HUES64 (cell line): ENCODE data around the gene PRKAR1A.
"Not testable (repeated sequence)": the region's sequence is repeated elsewhere in the genome, so short reads cannot be mapped to it uniquely, and the experiment has no call there.

ENCODE experiments used
- H3K27ac ChIP-seq: 2 replicates; pipeline ENCODE4 v1.7.0; 2013; ENCODE audit warnings: low read depth, low read length, inconsistent platforms
- H3K27me3 ChIP-seq: 2 replicates; pipeline ENCODE4 v1.6.1; 2013; ENCODE audit warnings: mild to moderate bottlenecking, low read length; ENCODE audit not compliant: insufficient read depth
- H3K36me3 ChIP-seq: 2 replicates; pipeline ENCODE4 v1.6.1; 2013; ENCODE audit warnings: mild to moderate bottlenecking, low read length; ENCODE audit not compliant: insufficient read depth
- H3K4me1 ChIP-seq: 2 replicates; pipeline ENCODE4 v1.6.1; 2013; ENCODE audit warnings: mild to moderate bottlenecking, low read length, moderate library complexity; ENCODE audit not compliant: insufficient read depth
- H3K4me3 ChIP-seq: 2 replicates; pipeline ENCODE4 v1.5.1; 2013; ENCODE audit warnings: mild to moderate bottlenecking, low read length, moderate library complexity
- H3K9ac ChIP-seq: 2 replicates; pipeline ENCODE4 v1.6.1; 2013; ENCODE audit warnings: mild to moderate bottlenecking, low read depth, low read length
- H3K9me3 ChIP-seq: 2 replicates; pipeline ENCODE4 v1.6.1; 2013; ENCODE audit warnings: low read depth, low read length; ENCODE audit not compliant: insufficient read depth
- WGBS: fragments of 150-250, 120-280 bp; methylation state at CpG from one replicate; pipeline ENCODE4 v1.1.7; 2013; ENCODE audit warnings: missing lambda C conversion rate; 5-methylcytosine and 5-hydroxymethylcytosine counted together

The PRKAR1A gene

DNA sequence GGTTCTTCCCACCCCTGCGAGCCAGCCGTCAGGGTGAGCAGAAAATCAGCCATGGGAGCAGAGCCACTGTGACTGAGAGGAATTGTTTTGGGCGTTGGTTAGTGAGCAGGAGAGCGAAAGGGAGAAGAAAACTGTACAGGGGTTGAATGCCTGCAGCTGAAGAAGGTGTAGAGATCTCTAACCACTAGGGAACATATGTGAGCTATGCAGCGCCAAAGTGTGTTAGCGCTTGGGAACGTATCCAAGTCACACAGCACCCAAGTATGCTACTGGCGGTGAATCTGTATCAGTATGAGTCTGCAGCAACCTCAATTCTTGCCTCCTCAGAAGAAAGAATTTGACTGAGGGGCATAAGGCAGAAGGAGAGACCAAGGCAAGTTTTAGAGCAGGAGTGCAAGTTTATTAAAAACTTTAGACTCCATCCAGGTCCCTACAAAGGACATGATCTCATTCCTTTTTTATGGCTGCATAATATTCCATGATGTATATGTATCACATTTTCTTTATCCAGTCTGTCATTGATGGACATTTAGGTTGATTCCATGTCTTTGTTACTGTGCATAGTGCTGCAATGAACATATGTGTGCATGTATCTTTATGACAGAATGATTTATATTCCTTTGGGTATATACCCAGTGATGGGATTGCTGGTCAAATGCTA lies 19.7 kb upstream of the PRKAR1A start:
- 93% methylated on average over 8 of the region's 8 CpGs for WGBS
- H3K4me3 ChIP-seq, H3K4me1 ChIP-seq, H3K27me3 ChIP-seq, H3K36me3 ChIP-seq, H3K9ac ChIP-seq, H3K27ac ChIP-seq, H3K9me3 ChIP-seq: not testable (repeated sequence)

DNA sequence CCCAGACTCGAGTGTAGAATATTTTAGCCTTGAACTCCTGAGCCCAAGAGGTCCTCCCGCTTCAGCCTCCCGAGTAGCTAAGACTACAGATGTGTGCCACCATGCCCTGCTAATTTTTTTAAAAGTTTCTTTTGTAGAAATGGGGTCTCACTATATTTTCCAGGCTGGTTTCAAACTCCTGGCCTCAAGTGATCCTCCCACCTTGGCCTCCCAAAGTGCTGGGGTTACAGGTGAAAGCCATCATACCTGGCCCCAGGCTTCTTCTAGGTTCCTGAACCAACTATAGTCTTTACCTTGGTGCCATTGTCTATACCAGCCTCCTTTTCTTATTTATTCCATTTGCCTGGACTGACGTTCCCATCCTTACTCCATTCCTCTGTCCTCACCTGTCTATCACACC lies 17.1 kb upstream of the PRKAR1A start:
- Histone ChIP-seq H3K4me3 (no peak overlapping the region), H3K4me1 (no peaks in the 10 kb centered on the region), H3K9me3 (no peaks in the 10 kb centered on the region), H3K27me3 (no peaks in the 10 kb centered on the region), H3K9ac (no peak overlapping the region), H3K27ac (no peak overlapping the region), H3K36me3 (no peaks in the 10 kb centered on the region)
- 93% methylated on average over 4 of the region's 4 CpGs for WGBS

- no peaks in the 10 kb centered on the region for H3K9me3 ChIP-seq
- H3K4me1 ChIP-seq, result no peaks in the 10 kb centered on the region
- H3K27ac ChIP-seq, result no peak overlapping the region
- no peaks in the 10 kb centered on the region for H3K36me3 ChIP-seq
- no peak overlapping the region for H3K9ac ChIP-seq
- H3K4me3 ChIP-seq, result no peak overlapping the region
- WGBS, result 57% methylated on average over 3 of the region's 3 CpGs
- no peaks in the 10 kb centered on the region for H3K27me3 ChIP-seq
These were observed 14.3 kb upstream of the PRKAR1A start for GRCh38 chr17:68497885-68498319.

DNA sequence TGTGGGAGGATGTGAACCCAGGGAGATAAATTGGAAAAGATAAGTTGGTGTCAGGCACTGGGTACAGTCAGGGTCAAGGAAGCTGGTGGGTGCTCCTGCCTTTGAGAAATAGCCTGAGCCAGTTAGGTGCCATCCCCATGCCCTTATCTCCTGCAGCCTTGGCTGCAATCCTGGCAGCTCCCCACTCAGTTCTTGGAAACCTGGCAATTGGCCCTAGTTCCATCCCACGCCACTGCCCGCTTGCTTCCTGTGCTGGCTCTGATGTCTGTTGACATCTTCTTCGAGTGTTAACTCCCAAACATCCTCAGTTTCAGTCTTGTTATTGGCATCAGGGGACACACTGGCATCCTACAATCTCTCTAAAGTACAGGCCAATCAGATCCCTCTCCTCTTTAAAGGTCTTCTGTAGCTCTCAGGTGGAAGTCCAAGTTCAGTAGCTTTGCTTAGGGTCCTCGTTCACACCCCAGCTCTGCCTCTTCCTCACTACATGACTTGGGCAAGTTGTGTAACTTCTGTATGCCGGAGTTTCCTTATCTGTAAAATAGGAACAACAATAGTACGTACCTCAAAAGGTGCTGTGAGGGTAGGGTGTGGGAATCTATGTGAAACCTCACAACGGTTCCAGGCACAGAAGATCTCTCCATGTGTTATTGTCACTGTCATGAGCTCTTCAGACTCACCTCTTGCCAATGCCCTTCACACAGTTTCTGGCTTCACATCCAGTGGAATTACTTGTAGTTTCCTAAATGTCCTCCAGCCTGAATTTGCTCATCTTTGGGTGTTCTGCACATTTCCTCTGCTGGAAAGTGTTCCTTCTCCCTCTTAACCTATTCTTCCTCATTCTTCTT lies 13.5 kb upstream of the PRKAR1A start:
- Histone ChIP-seq H3K9ac (no peak overlapping the region), H3K27ac (no peak overlapping the region), H3K4me1 (no peaks in the 10 kb centered on the region), H3K9me3 (no peaks in the 10 kb centered on the region), H3K36me3 (no peaks in the 10 kb centered on the region), H3K27me3 (no peaks in the 10 kb centered on the region), H3K4me3 (no peak overlapping the region)
- WGBS, result 95% methylated on average over 7 of the region's 7 CpGs

DNA sequence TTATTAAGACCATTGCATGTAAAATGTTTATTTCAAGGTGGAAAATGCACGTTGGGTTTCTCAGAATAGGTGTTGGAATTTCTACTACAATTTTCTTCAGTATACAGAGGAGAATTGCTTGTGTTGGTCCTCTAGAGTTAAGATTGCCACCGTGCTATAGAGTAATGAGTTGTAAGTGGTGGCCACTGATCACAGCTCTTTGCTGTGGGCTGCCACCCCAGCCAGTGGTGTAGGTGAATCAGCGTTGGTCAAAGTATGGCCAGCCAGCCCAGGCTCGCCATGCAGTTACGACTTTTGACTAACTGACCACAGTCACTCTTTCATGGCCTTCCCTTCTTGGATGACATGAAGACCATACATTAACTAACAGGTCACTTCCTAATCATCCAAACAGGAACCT lies 12.6 kb upstream of the PRKAR1A start:
- Histone ChIP-seq H3K4me1 (no peaks in the 10 kb centered on the region), H3K27me3 (no peaks in the 10 kb centered on the region), H3K27ac (no peak overlapping the region), H3K9me3 (no peaks in the 10 kb centered on the region), H3K4me3 (no peak overlapping the region), H3K36me3 (no peaks in the 10 kb centered on the region), H3K9ac (no peak overlapping the region)
- 91% methylated on average over 5 of the region's 5 CpGs for WGBS

DNA sequence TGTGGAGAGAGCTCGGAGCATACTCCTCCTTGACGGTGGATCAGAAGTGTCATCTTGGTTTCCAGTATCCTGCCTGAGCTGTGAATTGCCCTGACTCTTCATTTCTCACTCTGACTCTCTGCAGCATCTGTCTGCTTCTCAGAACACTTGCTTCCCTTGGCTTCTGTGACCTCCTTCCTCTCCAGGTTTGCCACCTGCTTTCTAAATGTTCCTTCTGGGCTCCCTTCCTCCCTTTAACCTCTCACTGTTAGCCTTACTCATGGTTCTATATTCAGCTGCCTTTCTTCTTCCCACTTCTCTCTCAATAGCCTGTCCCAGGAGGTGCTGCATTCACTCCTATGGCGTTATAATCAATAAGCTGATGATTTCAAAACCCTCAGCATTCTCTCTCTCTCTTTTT lies 11.2 kb upstream of the PRKAR1A start:
- Histone ChIP-seq H3K9ac (no peak overlapping the region), H3K4me1 (no peaks in the 10 kb centered on the region), H3K4me3 (no peak overlapping the region), H3K36me3 (no peaks in the 10 kb centered on the region), H3K9me3 (no peaks in the 10 kb centered on the region), H3K27me3 (no peaks in the 10 kb centered on the region), H3K27ac (no peak overlapping the region)
- 93% methylated on average over 3 of the region's 3 CpGs for WGBS

GRCh38 chr17:68505951-68506350 lies 6.3 kb upstream of the PRKAR1A start:
- Histone ChIP-seq H3K4me1 (peaks cover 2% of the 10 kb centered on the region), H3K9me3 (no peaks in the 10 kb centered on the region), H3K36me3 (no peaks in the 10 kb centered on the region), H3K27me3 (no peaks in the 10 kb centered on the region), H3K4me3 (no peak overlapping the region), H3K9ac (no peak overlapping the region), H3K27ac (no peak overlapping the region)
- 86% methylated on average over 1 of the region's 1 CpG for WGBS

GRCh38 chr17:68507576-68507975 lies 4.7 kb upstream of the PRKAR1A start:
- Histone ChIP-seq H3K27me3 (no peaks in the 10 kb centered on the region), H3K4me1 (peaks cover 6% of the 10 kb centered on the region), H3K27ac (no peak overlapping the region), H3K9ac (no peak overlapping the region), H3K9me3 (no peaks in the 10 kb centered on the region), H3K4me3 (no peak overlapping the region), H3K36me3 (no peaks in the 10 kb centered on the region)
- WGBS, result 84% methylated on average over 3 of the region's 3 CpGs

DNA sequence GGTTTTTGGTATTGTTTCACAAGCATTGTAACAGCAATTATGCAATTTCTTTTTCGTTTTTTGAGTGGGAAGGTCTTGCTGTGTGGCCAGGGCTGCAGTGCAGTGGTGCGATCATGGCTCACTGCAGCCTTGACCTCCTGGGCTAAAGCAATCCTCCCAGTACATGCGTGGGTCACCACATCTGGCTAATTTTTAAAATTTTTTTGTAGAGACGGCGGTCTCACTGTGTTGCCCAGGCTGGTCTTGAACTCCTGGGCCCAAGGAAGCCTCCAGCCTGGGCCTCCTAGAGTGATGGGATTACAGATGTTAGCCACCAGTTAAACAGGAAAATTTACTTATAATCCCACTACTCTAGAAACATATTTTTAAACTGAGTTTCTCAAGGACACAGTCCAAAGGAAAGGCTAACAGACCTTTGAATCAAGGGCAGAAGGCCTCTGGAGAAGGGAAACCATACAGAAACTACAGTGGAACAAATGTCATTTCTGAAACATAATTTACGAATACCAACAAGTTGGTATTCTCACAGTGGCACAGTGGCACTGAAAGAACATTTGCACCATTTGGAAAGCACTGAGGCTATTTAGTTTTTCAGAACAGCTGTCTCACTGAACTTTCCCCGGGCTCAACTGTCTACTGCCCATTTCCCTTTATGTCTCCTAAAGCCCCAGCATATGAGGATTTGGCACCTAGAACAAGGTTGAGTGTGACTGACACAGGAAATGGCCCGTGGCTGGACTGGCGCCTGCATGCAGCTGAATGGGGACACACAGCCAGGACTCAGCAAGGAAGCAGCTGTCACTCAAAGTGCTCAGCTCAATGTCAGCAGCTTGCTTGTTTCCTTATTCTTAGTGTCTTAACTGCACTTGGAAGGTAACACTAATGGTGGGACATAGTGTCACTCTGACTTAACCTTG lies 2.8 kb upstream of the PRKAR1A start:
- Histone ChIP-seq H3K27ac (no peak overlapping the region), H3K4me3 (no peak overlapping the region), H3K4me1 (peaks cover 15% of the 10 kb centered on the region), H3K27me3 (no peaks in the 10 kb centered on the region), H3K9ac (no peak overlapping the region), H3K36me3 (no peaks in the 10 kb centered on the region), H3K9me3 (no peaks in the 10 kb centered on the region)
- WGBS, result 85% methylated on average over 9 of the region's 9 CpGs

DNA sequence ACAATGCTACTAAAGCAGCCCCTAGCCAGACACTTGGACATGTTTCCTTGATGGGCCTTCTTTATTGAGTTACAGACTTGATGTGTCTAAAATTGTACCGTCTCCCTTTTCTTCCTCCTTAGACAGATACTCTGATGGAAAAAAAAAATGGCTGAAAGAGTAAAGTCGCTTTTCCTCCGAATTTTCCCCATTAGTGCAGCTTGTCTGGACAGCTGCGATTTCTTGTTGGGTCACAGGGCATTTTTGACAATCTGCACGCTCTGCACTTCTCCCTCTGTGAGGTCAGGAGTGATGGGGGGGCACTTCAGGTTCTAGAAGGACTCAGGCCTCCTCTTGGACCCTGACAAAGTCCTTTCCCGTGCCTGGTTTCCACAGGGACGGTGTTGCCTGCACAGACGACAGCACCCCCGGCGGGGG lies 968 bp upstream of the PRKAR1A start:
- Histone ChIP-seq H3K4me1 (peaks cover 24% of the 10 kb centered on the region), H3K9ac (peak overlapping the region; percentile 90), H3K27me3 (no peaks in the 10 kb centered on the region), H3K9me3 (peaks cover 4% of the 10 kb centered on the region; the same call in 1 of the 2 replicates), H3K4me3 (peak overlapping the region; percentile 85), H3K27ac (peak overlapping the region; percentile 99), H3K36me3 (peaks cover 17% of the 10 kb centered on the region)
- 8% methylated on average over 9 of the region's 10 CpGs for WGBS
